IMR-90 (cell line): ENCODE results near the gene S100A11. TPM values are rescaled to one million over a fixed set of nuclear protein-coding genes. Genes with fewer than 3 reads are reported as not detected.

Source experiments
- ATAC-seq: fragments of 200-7000 bp; cut with Tn5 transposase; 2 replicates; pipeline ENCODE4 v1.9.1; 2020; ENCODE audit warnings: low read depth, mild to moderate bottlenecking, moderate library complexity
- BruUV-seq: library from RNA; stranded (reverse); fragments of 400-500 nt; replicated peaks from 2 replicates; lab custom pipeline; 2021; lab: Mats Ljungman, UMichigan
- CTCF ChIA-PET: fragments of 300-600 bp; formaldehyde crosslinking; extraction: SDS; loops from one replicate; lab custom pipeline; 2021; ENCODE audit warnings: antibody characterized with exemption; lab: Yijun Ruan, JAX
- POLR2A ChIA-PET: fragments of 300-600 bp; sonication (Branson Sonifier 250); formaldehyde crosslinking; loops from one replicate; lab custom pipeline; 2022; ENCODE audit warnings: antibody characterized with exemption; ENCODE audit not compliant: unreplicated experiment; lab: Charles Lee
- DNase-seq: peaks from one replicate; pipeline ENCODE4 v3.0.0; 2013
- H2AFZ ChIP-seq: replicated peaks from 2 replicates; pipeline ENCODE3; 2013; ENCODE audit warnings: low read length, mild to moderate bottlenecking; ENCODE audit not compliant: poor library complexity
- H2AK5ac ChIP-seq: 2 replicates; pipeline ENCODE4 v1.6.1; 2013; ENCODE audit warnings: low read depth, low read length, inconsistent platforms
- H2AK9ac ChIP-seq: replicated peaks from 2 replicates; pipeline ENCODE3; 2013; ENCODE audit warnings: mild to moderate bottlenecking, low read depth, low read length, moderate library complexity; ENCODE audit not compliant: poor library complexity
- H2BK120ac ChIP-seq: 2 replicates; pipeline ENCODE4 v1.6.1; 2013; ENCODE audit warnings: low read depth, low read length, inconsistent platforms
- H2BK15ac ChIP-seq: 3 replicates; pipeline ENCODE4 v1.6.1; 2013; ENCODE audit warnings: low read depth, low read length, inconsistent platforms
- H2BK20ac ChIP-seq: 2 replicates; pipeline ENCODE4 v1.6.1; 2013; ENCODE audit warnings: low read depth, mild to moderate bottlenecking, inconsistent platforms, low read length, moderate library complexity
- H2BK5ac ChIP-seq: 2 replicates; pipeline ENCODE4 v1.6.1; 2013; ENCODE audit warnings: mild to moderate bottlenecking, low read depth, low read length, inconsistent platforms; ENCODE audit not compliant: poor library complexity, severe bottlenecking
- H3K14ac ChIP-seq: replicated peaks from 2 replicates; pipeline ENCODE4 v1.6.1; 2013; ENCODE audit warnings: low read depth, low read length, inconsistent platforms
- H3K18ac ChIP-seq: 2 replicates; pipeline ENCODE4 v1.6.1; 2013; ENCODE audit warnings: low read depth, low read length, control low read depth
- H3K23ac ChIP-seq: 2 replicates; pipeline ENCODE4 v1.6.1; 2013; ENCODE audit warnings: low read depth, low read length, inconsistent platforms
- H3K27ac ChIP-seq: 2 replicates; pipeline ENCODE4 v1.5.1; 2013; ENCODE audit warnings: mild to moderate bottlenecking, control low read depth, low read length; ENCODE audit not compliant: insufficient read depth
- H3K27me3 ChIP-seq: 2 replicates; pipeline ENCODE4 v1.6.1; 2013; ENCODE audit warnings: low read length; ENCODE audit not compliant: control insufficient read depth, insufficient read depth
- H3K36me3 ChIP-seq: 2 replicates; pipeline ENCODE4 v1.6.1; 2013; ENCODE audit warnings: low read length, mixed read lengths; ENCODE audit not compliant: control insufficient read depth, insufficient read depth
- H3K4ac ChIP-seq: 2 replicates; pipeline ENCODE4 v1.6.1; 2013; ENCODE audit warnings: low read depth, low read length, inconsistent platforms
- H3K4me1 ChIP-seq: 2 replicates; pipeline ENCODE4 v1.6.1; 2013; ENCODE audit warnings: low read length, mixed read lengths; ENCODE audit not compliant: control insufficient read depth, insufficient read depth
- H3K4me2 ChIP-seq: 2 replicates; pipeline ENCODE4 v1.6.1; 2013; ENCODE audit warnings: low read depth, mild to moderate bottlenecking, control low read depth, low read length, moderate library complexity
- H3K4me3 ChIP-seq: 2 replicates; pipeline ENCODE4 v1.5.1; 2013; ENCODE audit warnings: low read depth, mild to moderate bottlenecking, control low read depth, low read length, moderate library complexity; ENCODE audit not compliant: insufficient read depth
- H3K56ac ChIP-seq: 2 replicates; pipeline ENCODE4 v1.6.1; 2013; ENCODE audit warnings: low read length, inconsistent platforms; ENCODE audit not compliant: insufficient read depth; ENCODE audit errors: extremely low read depth
- H3K79me1 ChIP-seq, 2 experiments: 2 replicates each; pipeline ENCODE4 v1.6.1; 2013; ENCODE audit warnings: low read length in 2 of 2, inconsistent platforms in 1 of 2, low read depth in 1 of 2
- H3K9ac ChIP-seq: 2 replicates; pipeline ENCODE4 v1.6.1; 2013; ENCODE audit warnings: low read depth, low read length, control low read depth
- H3K9me1 ChIP-seq: 2 replicates; pipeline ENCODE4 v1.6.1; 2013; ENCODE audit warnings: low read length, inconsistent platforms; ENCODE audit not compliant: insufficient read depth
- H3K9me3 ChIP-seq: 2 replicates; pipeline ENCODE4 v1.6.1; 2013; ENCODE audit warnings: low read length; ENCODE audit not compliant: control insufficient read depth, insufficient read depth
- H4K20me1 ChIP-seq: 2 replicates; pipeline ENCODE4 v1.6.1; 2013; ENCODE audit warnings: low read length, inconsistent platforms; ENCODE audit not compliant: insufficient read depth
- H4K5ac ChIP-seq: 2 replicates; pipeline ENCODE4 v1.6.1; 2013; ENCODE audit warnings: mild to moderate bottlenecking, low read depth, low read length, control low read depth
- H4K8ac ChIP-seq, 2 experiments: 2 replicates each; pipeline ENCODE4 v1.6.1; 2013; ENCODE audit warnings: low read depth in 2 of 2, low read length in 2 of 2, control low read depth in 1 of 2, inconsistent platforms in 1 of 2
- H4K91ac ChIP-seq: 2 replicates; pipeline ENCODE4 v1.6.1; 2013; ENCODE audit warnings: low read depth, low read length, inconsistent platforms; ENCODE audit not compliant: insufficient read depth
- BHLHE40 ChIP-seq: fragments of 150-350 bp; IDR thresholded peaks from 2 replicates; pipeline ENCODE4 v1.6.1; 2016; ENCODE audit warnings: mild to moderate bottlenecking, low read depth, low read length
- CEBPB ChIP-seq: IDR thresholded peaks from 2 replicates; pipeline ENCODE4 v1.6.1; 2012; ENCODE audit warnings: low read depth, low read length, improper control_type of control experiment
- CHD1 ChIP-seq: IDR thresholded peaks from 2 replicates; pipeline ENCODE4 v1.6.1; 2012; ENCODE audit warnings: low read depth, low read length, improper control_type of control experiment
- FOS ChIP-seq: fragments of 150-350 bp; IDR thresholded peaks from 2 replicates; pipeline ENCODE4 v1.6.1; 2016; ENCODE audit warnings: low read depth, low read length
- MAFK ChIP-seq: IDR thresholded peaks from 2 replicates; pipeline ENCODE4 v1.6.1; 2012; ENCODE audit warnings: low read depth, low read length, improper control_type of control experiment
- MAZ ChIP-seq: IDR thresholded peaks from 2 replicates; pipeline ENCODE4 v1.6.1; 2012; ENCODE audit warnings: low read depth, mild to moderate bottlenecking, low read length, improper control_type of control experiment, moderate library complexity, borderline replicate concordance
- MXI1 ChIP-seq: IDR thresholded peaks from 2 replicates; pipeline ENCODE4 v1.6.1; 2012; ENCODE audit warnings: low read depth, mild to moderate bottlenecking, low read length, moderate library complexity, borderline replicate concordance
- NFE2L2 ChIP-seq: fragments of 150-350 bp; IDR thresholded peaks from 2 replicates; pipeline ENCODE4 v1.6.1; 2016; ENCODE audit warnings: low read depth, mild to moderate bottlenecking, low read length
- POLR2A ChIP-seq: IDR thresholded peaks from 2 replicates; pipeline ENCODE4 v1.6.1; 2012; ENCODE audit warnings: mild to moderate bottlenecking, low read depth, low read length
- RAD21 ChIP-seq: IDR thresholded peaks from 2 replicates; pipeline ENCODE4 v1.6.1; 2012; ENCODE audit warnings: low read length, improper control_type of control experiment
- RCOR1 ChIP-seq: IDR thresholded peaks from 2 replicates; pipeline ENCODE4 v1.6.1; 2012; ENCODE audit warnings: mild to moderate bottlenecking, low read length, improper control_type of control experiment; ENCODE audit not compliant: insufficient replicate concordance
- RFX5 ChIP-seq: IDR thresholded peaks from 2 replicates; pipeline ENCODE4 v1.8.0; 2012; ENCODE audit warnings: low read depth, mild to moderate bottlenecking, low read length, moderate library complexity
- SMC3 ChIP-seq: fragments of 150-350 bp; IDR thresholded peaks from 2 replicates; pipeline ENCODE4 v1.6.1; 2016; ENCODE audit warnings: low read depth, mild to moderate bottlenecking, antibody characterized with exemption, low read length, moderate library complexity
- WGBS, 2 experiments: methylation state at CpG; one replicate each; pipeline versions ENCODE4 v1.1.5 to v1.1.7; 2013; ENCODE audit warnings: missing lambda C conversion rate in 2 of 2; ENCODE audit not compliant: insufficient read length in 1 of 2; ENCODE audit errors: extremely low coverage in 2 of 2; 5-methylcytosine and 5-hydroxymethylcytosine counted together
- dilution Hi-C: fragments of 300-500 bp; cut with HindIII; formaldehyde crosslinking; loops from one replicate; pipeline ENCODE4 v1.14.3; 2018; ENCODE audit warnings: low sequenced_read_pairs; ENCODE audit not compliant: unreplicated experiment
- in situ Hi-C: fragments of 300-500 bp; cut with MboI; formaldehyde crosslinking; loops from 3 replicates; pipeline ENCODE4 v1.14.3; 2019; ENCODE audit warnings: low sequenced_read_pairs, inconsistent platforms, mixed read lengths
- intact Hi-C: fragments of 100-400 bp; cut with micrococcal nuclease; formaldehyde crosslinking; loops from 2 replicates; pipeline ENCODE4 v1.10.0; 2022
- polyA plus RNA-seq, 3 experiments: library from polyadenylated mRNA; depleted of rRNA; stranded (reverse); fragments of >200 nt; gene quantifications; 2 replicates each; pipeline ENCODE4 v1.2.3, GENCODE V29; 2012; ENCODE audit warnings: low replicate concordance in 1 of 3
- total RNA-seq: library from RNA; depleted of rRNA; stranded (reverse); fragments of >200 nt; gene quantifications from 2 replicates; pipeline ENCODE4 v1.2.3, GENCODE V29; 2012
- TF ChIP-seq, protein P1 (sequence below): fragments of 150-350 bp; IDR thresholded peaks from 2 replicates; pipeline ENCODE4 v1.6.1; 2016; ENCODE audit warnings: low read depth, mild to moderate bottlenecking, low read length, moderate library complexity, borderline replicate concordance
- TF ChIP-seq, protein P2 (sequence below): conservative IDR thresholded peaks from 2 replicates; pipeline ENCODE4 v1.5.1; 2012; ENCODE audit warnings: mild to moderate bottlenecking, low read depth, low read length, improper control_type of control experiment
- TF ChIP-seq, protein P3 (sequence below): fragments of 150-350 bp; IDR thresholded peaks from 2 replicates; pipeline ENCODE4 v1.6.1; 2017; ENCODE audit warnings: mild to moderate bottlenecking, antibody characterized with exemption, low read length, low read depth

Gene S100A11
- total and polyA plus RNA-seq, 2 of the 4 experiments (the other 2 are of a cell fraction) = 167 to 1,402 TPM

DNA sequence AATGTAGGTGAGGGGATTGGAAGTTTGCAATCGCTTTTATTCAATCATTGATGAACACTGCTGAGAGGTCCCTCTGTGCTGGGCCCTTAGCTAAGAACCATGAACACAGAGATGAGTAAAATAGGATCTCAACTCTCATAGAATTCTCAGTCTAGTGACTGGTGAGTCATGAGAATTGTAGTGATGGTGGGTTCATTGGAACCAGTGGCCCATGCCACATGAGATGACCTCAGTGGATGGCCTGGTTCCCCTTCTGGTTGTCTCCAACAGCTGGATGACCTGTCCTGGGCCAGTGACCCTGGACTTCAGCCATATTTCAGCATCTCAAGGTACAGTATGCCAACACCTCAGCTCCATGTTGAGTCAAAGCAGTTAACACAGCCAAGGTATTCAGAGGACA lies 21.9 kb downstream of the S100A11 start:
- H4K91ac ChIP-seq = no peak overlapping the region
- no peak overlapping the region for H3K18ac ChIP-seq
- no peak overlapping the region for H3K4me2 ChIP-seq
- CTCF ChIA-PET = interaction anchor here (0.6 to 3.9 kb wide), 3 partner anchors 19 to 80 kb away, joined by 4 to 15 read pairs (median 5); no protein-coding TSS in a partner anchor
- H3K23ac ChIP-seq = no peak overlapping the region
- H4K20me1 ChIP-seq = no peaks in the 10 kb centered on the region
- no peak overlapping the region for H2BK15ac ChIP-seq
- no peak overlapping the region for H3K27ac ChIP-seq
- no TSS peak for BruUV-seq
- H3K9me3 ChIP-seq = no peaks in the 10 kb centered on the region
- DNase-seq = no peak
- no peaks in the 10 kb centered on the region for H3K36me3 ChIP-seq
- H3K14ac ChIP-seq = no peak overlapping the region
- no peak overlapping the region for H2AK9ac ChIP-seq
- dilution Hi-C loops (loop anchor here (25.0 kb wide), 1 partner anchor 103 kb away; the partner anchor contains the start of gene THEM4), in situ Hi-C loops (no loop called here), intact Hi-C loops (no loop called here)
- H2AK5ac ChIP-seq = no peak overlapping the region
- no peak overlapping the region for H3K4me3 ChIP-seq
- no peak overlapping the region for H2BK120ac ChIP-seq
- H3K27me3 ChIP-seq = peaks cover 29% of the 10 kb centered on the region
- POLR2A ChIA-PET = no interaction called here
- no CpG with 5 or more reads among the region's 1 CpG for whole genome bisulfite sequencing, 2 experiments
- H2BK5ac ChIP-seq = no peak overlapping the region
- H3K4ac ChIP-seq = no peak overlapping the region
- no peak overlapping the region for H3K9ac ChIP-seq
- no peak overlapping the region for H3K56ac ChIP-seq
- H3K79me1 ChIP-seq = no peaks in the 10 kb centered on the region
- 0 out of 2 replicates have a peak, but pooled peaks cover 2% of the 10 kb centered on the region for H3K9me1 ChIP-seq
- ATAC-seq = no peak
- TF ChIP-seq CEBPB = no peak
- no peak for TF ChIP-seq MAFK
- TF ChIP-seq, protein P1, sequence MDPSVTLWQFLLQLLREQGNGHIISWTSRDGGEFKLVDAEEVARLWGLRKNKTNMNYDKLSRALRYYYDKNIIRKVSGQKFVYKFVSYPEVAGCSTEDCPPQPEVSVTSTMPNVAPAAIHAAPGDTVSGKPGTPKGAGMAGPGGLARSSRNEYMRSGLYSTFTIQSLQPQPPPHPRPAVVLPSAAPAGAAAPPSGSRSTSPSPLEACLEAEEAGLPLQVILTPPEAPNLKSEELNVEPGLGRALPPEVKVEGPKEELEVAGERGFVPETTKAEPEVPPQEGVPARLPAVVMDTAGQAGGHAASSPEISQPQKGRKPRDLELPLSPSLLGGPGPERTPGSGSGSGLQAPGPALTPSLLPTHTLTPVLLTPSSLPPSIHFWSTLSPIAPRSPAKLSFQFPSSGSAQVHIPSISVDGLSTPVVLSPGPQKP = no peak
- no peak for TF ChIP-seq FOS
- TF ChIP-seq BHLHE40 = no peak
- no peak for TF ChIP-seq RAD21
- TF ChIP-seq, protein P2, sequence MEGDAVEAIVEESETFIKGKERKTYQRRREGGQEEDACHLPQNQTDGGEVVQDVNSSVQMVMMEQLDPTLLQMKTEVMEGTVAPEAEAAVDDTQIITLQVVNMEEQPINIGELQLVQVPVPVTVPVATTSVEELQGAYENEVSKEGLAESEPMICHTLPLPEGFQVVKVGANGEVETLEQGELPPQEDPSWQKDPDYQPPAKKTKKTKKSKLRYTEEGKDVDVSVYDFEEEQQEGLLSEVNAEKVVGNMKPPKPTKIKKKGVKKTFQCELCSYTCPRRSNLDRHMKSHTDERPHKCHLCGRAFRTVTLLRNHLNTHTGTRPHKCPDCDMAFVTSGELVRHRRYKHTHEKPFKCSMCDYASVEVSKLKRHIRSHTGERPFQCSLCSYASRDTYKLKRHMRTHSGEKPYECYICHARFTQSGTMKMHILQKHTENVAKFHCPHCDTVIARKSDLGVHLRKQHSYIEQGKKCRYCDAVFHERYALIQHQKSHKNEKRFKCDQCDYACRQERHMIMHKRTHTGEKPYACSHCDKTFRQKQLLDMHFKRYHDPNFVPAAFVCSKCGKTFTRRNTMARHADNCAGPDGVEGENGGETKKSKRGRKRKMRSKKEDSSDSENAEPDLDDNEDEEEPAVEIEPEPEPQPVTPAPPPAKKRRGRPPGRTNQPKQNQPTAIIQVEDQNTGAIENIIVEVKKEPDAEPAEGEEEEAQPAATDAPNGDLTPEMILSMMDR = no peak
- no peak for TF ChIP-seq POLR2A
- TF ChIP-seq RFX5 = no peak
- no peak for TF ChIP-seq MAZ
- no peak for TF ChIP-seq RCOR1
- TF ChIP-seq CHD1 = no peak
- TF ChIP-seq, protein P3, sequence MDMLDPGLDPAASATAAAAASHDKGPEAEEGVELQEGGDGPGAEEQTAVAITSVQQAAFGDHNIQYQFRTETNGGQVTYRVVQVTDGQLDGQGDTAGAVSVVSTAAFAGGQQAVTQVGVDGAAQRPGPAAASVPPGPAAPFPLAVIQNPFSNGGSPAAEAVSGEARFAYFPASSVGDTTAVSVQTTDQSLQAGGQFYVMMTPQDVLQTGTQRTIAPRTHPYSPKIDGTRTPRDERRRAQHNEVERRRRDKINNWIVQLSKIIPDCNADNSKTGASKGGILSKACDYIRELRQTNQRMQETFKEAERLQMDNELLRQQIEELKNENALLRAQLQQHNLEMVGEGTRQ = no peak
- TF ChIP-seq SMC3 = no peak
- TF ChIP-seq NFE2L2 = no peak
- no peak for TF ChIP-seq MXI1
- no peak overlapping the region for H2AFZ ChIP-seq
- no peak overlapping the region for H2BK20ac ChIP-seq
- no peak overlapping the region for H4K8ac ChIP-seq
- H3K4me1 ChIP-seq = no peaks in the 10 kb centered on the region
- H4K5ac ChIP-seq = no peak overlapping the region
